Testis (tissue), 3 donors: ENCODE measurements around the gene SLAMF1. TPM values are rescaled to one million over a fixed set of nuclear protein-coding genes. Genes with fewer than 3 reads are reported as not detected.
"Not testable (repeated sequence)": the region's sequence is repeated elsewhere in the genome, so short reads cannot be mapped to it uniquely, and the experiment has no call there.

Experiments used
- DNase-seq: peaks from one replicate; pipeline ENCODE4 v3.0.0-alpha.2; 2019
- H3K27ac ChIP-seq, 2 donors: fragments of 200-600 bp; sonication (generic); one replicate each; pipeline ENCODE4 v1.5.1; 2019
- H3K27me3 ChIP-seq: fragments of 200-600 bp; sonication (generic); one replicate; pipeline ENCODE4 v1.5.1; 2019
- H3K36me3 ChIP-seq: fragments of 200-600 bp; sonication (generic); one replicate; pipeline ENCODE4 v1.5.1; 2017; ENCODE audit warnings: low read depth; ENCODE audit errors: missing control alignments
- H3K4me1 ChIP-seq: fragments of 200-600 bp; sonication (generic); one replicate; pipeline ENCODE4 v1.5.1; 2019
- H3K4me3 ChIP-seq, 2 donors: fragments of 200-600 bp; sonication (generic); one replicate each; pipeline ENCODE4 v1.5.1; 2017 to 2019
- H3K9me3 ChIP-seq: fragments of 200-600 bp; sonication (generic); one replicate; pipeline ENCODE4 v1.5.1; 2017
- CTCF ChIP-seq, 3 experiments: fragments of 450-650 bp in 2 of 3; fragments of 200-600 bp in 1 of 3; sonication (generic) in 1 of 3; IDR thresholded peaks; one replicate each; pipeline ENCODE4 v1.5.1; 2016 to 2019; ENCODE audit warnings: antibody characterized with exemption in 3 of 3, mild to moderate bottlenecking in 2 of 3, moderate library complexity in 1 of 3
- POLR2A ChIP-seq: fragments of 450-650 bp; IDR thresholded peaks from one replicate; pipeline ENCODE4 v1.6.1; 2017; ENCODE audit warnings: antibody characterized with exemption, mild to moderate bottlenecking, moderate library complexity
- WGBS, 2 donors: methylation state at CpG; one replicate each; pipeline ENCODE4 v1.1.5; 2018; 5-methylcytosine and 5-hydroxymethylcytosine counted together
- intact Hi-C: fragments of 100-400 bp; cut with DNase I; formaldehyde crosslinking; loops from one replicate; pipeline ENCODE4 v1.15.1; 2023; ENCODE audit warnings: low total_unique reads
- polyA plus RNA-seq: library from polyadenylated mRNA; stranded (reverse); fragments of 350-450 nt; fragmentation: Illumina TruSeq; extraction: RNeasy Lipid Tissue Mini Kit (QIAGEN cat#74804); gene quantifications from one replicate; pipeline ENCODE4 v1.2.3, GENCODE V29; 2014; ENCODE audit warnings: low read depth, low replicate concordance; ENCODE audit not compliant: insufficient read depth
- total RNA-seq, 2 donors: library from RNA; depleted of rRNA; stranded (reverse); fragments of >200 nt; gene quantifications; one replicate each; pipeline ENCODE4 v1.2.3, GENCODE V29; 2016

SLAMF1 gene
- total and polyA plus RNA-seq, 3 donors from 2014 or later = 0.47 to 0.75 (median 0.50) TPM

GRCh38 chr1:160629286-160630210, 17.3 kb downstream of the SLAMF1 start:
- 34 to 59% methylated on average over 19 of the region's 19 CpGs for WGBS, 2 donors
- peak; percentile 56 for DNase-seq
- Histone ChIP-seq H3K27ac (no peak overlapping the region), H3K9me3 (no peaks in the 10 kb centered on the region), H3K4me3 (peak overlapping the region in 1 of 2 donors; percentile 2), H3K36me3 (no peaks in the 10 kb centered on the region), H3K27me3 (no peaks in the 10 kb centered on the region), H3K4me1 (no peaks in the 10 kb centered on the region)
- intact Hi-C loops = no loop called here
- TF ChIP-seq CTCF (IDR thresholded peaks at IDR 0.05) (no peak), POLR2A (no peak)

GRCh38 chr1:160628799-160629263, 18.0 kb downstream of the SLAMF1 start:
- intact Hi-C loops = no loop called here
- no peak overlapping the region for H3K4me3 ChIP-seq
- no peaks in the 10 kb centered on the region for H3K4me1 ChIP-seq
- H3K27ac ChIP-seq = no peak overlapping the region
- 53 to 63% methylated on average over 8 of the region's 8 CpGs for WGBS, 2 donors
- H3K9me3 ChIP-seq = no peaks in the 10 kb centered on the region
- TF ChIP-seq POLR2A (no peak), CTCF (IDR thresholded peaks at IDR 0.05) (no peak)
- no peak for DNase-seq
- H3K27me3 ChIP-seq = no peaks in the 10 kb centered on the region
- no peaks in the 10 kb centered on the region for H3K36me3 ChIP-seq

- intact Hi-C loops, H3K27me3 ChIP-seq, DNase-seq, H3K4me1 ChIP-seq, H3K36me3 ChIP-seq, H3K27ac ChIP-seq, H3K4me3 ChIP-seq, H3K9me3 ChIP-seq: not testable (repeated sequence)
- WGBS, 2 donors = 94 to 97% methylated on average over 4 of the region's 4 CpGs
Observed at GRCh38 chr1:160627677-160628289, 19.1 kb downstream of the SLAMF1 start.

GRCh38 chr1:160626509-160627342, 20.1 kb downstream of the SLAMF1 start:
- H3K27ac ChIP-seq = no peak overlapping the region
- WGBS, 2 donors = 95 to 100% methylated on average over 1 of the region's 1 CpG
- DNase-seq = no peak
- no peak overlapping the region for H3K4me3 ChIP-seq
- no peaks in the 10 kb centered on the region for H3K4me1 ChIP-seq
- no peaks in the 10 kb centered on the region for H3K9me3 ChIP-seq
- H3K27me3 ChIP-seq = no peaks in the 10 kb centered on the region
- no peaks in the 10 kb centered on the region for H3K36me3 ChIP-seq
- no peak for TF ChIP-seq POLR2A
- no peak for TF ChIP-seq CTCF (IDR thresholded peaks at IDR 0.05)
- intact Hi-C loops = no loop called here
